GM18502 (cell line): ENCODE data around the gene TRAPPC3.
A peak's percentile ranks its signal among the peaks of the same experiment; 100 is the strongest.

Experiments used
- ATAC-seq: cut with Tn5 transposase; IDR thresholded peaks from one replicate; pipeline ENCODE4 v1.9.1; 2021; ENCODE audit warnings: mild to moderate bottlenecking; ENCODE audit not compliant: unreplicated experiment, poor library complexity

The TRAPPC3 gene

GRCh38 chr1:36088577-36089392 is 60.5 kb downstream of the TRAPPC3 start, which contains the start of gene ADPRS:
TSS of gene ADPRS (plus strand) at chr1:36088892. CDS start at chr1:36088905, 13 bp downstream.
- ATAC-seq = peak; percentile 78

GRCh38 chr1:36088265-36088576 is 61.1 kb downstream of the TRAPPC3 start:
- ATAC-seq = no peak

- no peak for ATAC-seq
These were observed 61.8 kb downstream of the TRAPPC3 start for GRCh38 chr1:36087233-36088123.
